Ovary (tissue), 3 donors: ENCODE results near the gene IRAK1BP1.

Source experiments
- POLR2A ChIP-seq: fragments of 450-650 bp; IDR thresholded peaks from one replicate; pipeline ENCODE4 v1.6.1; 2017; ENCODE audit warnings: antibody characterized with exemption, mild to moderate bottlenecking, moderate library complexity
- TF ChIP-seq, protein P1 (sequence below), 3 donors: fragments of 450-650 bp in 2 of 3; fragments of 200-600 bp in 1 of 3; IDR thresholded peaks; one replicate each; pipeline versions ENCODE4 v1.5.1 to v1.8.0; 2016 to 2022; ENCODE audit warnings: antibody characterized with exemption in 3 of 3, mild to moderate bottlenecking in 1 of 3
- donor health status: DM: no; HTN: no; CAD: no.

DNA sequence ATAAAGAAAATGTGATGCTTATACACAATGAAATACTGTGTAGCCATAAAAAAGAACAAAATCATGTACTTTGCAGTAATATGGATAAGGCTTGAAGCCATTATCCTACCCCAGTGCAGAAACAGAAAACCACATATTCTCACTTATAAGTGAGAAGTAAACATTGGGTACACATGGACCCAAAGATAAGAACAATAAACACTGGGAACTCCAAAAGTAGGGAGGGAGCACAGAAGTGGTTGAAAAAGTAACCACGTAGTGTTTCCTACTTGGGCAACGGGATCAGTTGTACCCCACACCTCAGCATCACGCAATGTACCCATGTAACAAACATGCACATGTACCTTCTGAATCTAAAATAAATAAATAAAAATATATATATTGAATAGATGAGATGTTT, 8.2 kb downstream of the IRAK1BP1 start:
- TF ChIP-seq POLR2A: no peak
- TF ChIP-seq, protein P1, sequence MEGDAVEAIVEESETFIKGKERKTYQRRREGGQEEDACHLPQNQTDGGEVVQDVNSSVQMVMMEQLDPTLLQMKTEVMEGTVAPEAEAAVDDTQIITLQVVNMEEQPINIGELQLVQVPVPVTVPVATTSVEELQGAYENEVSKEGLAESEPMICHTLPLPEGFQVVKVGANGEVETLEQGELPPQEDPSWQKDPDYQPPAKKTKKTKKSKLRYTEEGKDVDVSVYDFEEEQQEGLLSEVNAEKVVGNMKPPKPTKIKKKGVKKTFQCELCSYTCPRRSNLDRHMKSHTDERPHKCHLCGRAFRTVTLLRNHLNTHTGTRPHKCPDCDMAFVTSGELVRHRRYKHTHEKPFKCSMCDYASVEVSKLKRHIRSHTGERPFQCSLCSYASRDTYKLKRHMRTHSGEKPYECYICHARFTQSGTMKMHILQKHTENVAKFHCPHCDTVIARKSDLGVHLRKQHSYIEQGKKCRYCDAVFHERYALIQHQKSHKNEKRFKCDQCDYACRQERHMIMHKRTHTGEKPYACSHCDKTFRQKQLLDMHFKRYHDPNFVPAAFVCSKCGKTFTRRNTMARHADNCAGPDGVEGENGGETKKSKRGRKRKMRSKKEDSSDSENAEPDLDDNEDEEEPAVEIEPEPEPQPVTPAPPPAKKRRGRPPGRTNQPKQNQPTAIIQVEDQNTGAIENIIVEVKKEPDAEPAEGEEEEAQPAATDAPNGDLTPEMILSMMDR (IDR thresholded peaks at IDR 0.05): no peak
